GM18520 (cell line): Measurements from ENCODE around the gene LELP1.
"Not testable (repeated sequence)": the region's sequence is repeated elsewhere in the genome, so short reads cannot be mapped to it uniquely, and the experiment has no call there.

Source experiments
- ATAC-seq: cut with Tn5 transposase; IDR thresholded peaks from one replicate; pipeline ENCODE4 v1.9.1; 2021; ENCODE audit not compliant: unreplicated experiment

LELP1 gene

DNA sequence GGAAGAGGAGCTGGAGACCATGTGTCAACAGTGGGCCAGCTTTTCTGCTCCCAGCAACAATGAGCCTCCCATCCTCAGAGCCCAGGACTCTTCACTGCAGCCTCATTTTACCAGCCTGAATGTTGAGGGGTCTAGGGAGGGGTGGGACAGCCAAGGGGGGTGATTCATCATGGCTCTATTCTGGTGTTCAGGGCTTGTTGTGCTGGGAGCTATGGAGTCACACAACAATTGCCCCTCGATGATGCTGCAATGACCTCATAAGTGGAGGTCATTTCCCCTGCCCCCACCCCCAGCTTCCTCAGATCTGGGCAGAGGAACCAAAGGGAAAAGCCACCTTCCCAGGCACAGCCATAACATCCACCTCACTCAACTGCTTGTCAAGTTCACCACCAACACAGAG lies at the start of gene LELP1:
Gene LELP1 (plus strand): TSS at position 301 of the 400 bp plus-strand sequence. CDS start 1,278 bp downstream, outside the sequence.
- ATAC-seq = no peak

DNA sequence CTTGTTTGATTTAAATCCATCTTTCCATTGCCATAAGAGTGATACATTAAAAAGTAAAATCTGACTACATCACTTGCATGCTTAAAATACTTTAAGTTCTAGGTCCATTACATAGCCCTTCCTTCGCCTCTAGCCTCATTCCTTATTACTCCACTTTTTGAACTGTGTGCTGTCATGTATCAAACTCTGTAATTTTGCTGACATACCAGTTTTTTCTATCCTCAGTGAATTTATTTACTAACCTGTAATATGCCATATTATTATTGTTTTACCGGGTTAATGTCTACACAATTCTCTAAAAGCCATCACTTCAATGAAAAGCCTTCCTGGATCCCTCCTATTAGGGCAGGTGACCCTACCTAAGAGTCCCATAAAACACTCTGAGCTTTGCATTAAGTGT lies 47.7 kb upstream of the LELP1 start:
- ATAC-seq = no peak

DNA sequence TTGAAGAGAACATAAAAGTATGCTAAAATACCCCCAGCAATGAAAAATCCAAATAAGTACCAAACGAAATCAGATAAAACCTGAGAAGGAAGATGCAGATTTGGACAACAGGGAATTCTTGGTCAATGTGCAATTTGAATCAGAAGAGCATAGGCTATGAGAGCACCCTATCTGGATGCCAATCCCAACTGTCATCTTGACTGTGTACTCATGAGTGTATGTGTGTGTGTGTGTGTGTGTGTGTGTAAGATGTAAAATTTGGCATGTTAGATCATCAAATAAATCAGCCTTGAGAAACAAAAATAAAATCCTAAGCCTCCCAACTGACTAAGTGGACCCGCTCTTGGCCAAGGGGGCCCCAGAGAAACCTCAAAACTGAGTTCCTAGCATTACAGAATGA lies 34.5 kb upstream of the LELP1 start:
- ATAC-seq = no peak

DNA sequence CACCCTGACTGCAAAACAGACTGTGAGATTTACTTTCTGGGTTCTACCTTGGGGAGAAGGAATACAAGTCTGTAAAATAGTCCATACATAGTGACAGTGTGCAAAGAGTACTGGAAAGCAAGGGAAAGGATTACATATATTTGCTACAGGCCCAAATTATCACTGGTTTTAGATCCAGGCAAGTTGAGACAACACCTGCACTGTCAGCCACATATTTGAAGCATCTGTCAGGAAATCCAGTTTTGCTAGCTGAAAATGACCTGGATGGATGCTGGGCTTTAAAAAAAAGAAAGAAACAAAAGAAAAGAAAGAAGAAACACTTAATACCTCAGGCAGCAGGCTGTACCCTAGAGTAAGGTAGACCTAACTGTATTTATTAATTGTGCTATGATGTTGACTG lies 28.6 kb upstream of the LELP1 start:
- no peak for ATAC-seq

DNA sequence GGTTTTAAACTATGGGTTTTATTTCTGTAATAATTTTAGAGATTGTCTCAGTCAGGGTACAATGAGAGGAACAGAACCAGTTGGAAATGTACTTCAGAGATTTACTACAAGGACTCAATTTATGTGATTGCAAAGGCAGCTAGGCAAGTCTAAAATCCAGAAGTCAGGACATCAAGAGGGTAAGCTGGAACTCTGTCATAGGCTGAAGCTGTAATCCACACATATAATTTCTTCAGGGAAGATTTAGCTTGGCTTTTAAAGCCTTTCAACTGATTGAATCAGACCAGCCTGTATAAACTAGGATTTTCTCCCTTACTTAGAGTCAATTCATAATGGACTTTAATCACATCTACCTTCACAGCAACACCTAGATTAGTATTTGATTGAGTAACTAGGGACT lies 24.3 kb upstream of the LELP1 start:
- no peak for ATAC-seq

DNA sequence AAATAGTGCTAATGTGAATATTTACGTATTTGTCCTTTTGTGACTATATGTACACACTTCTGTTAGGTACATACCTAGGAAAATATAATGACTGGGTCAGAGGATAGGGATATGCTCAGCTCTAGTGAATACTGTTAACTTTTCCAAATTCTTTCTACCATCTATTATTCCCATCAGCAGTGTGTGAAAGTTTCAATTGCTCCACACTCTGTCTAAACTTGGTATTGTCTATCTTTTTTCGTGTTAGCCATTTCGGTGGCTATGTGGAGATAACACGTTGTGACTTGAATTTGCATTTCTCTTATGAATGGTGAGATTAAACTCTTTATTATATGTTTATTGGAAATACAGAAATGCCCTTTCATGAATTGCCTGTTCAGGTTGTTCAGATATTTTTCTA lies 22.7 kb upstream of the LELP1 start:
- no peak for ATAC-seq

DNA sequence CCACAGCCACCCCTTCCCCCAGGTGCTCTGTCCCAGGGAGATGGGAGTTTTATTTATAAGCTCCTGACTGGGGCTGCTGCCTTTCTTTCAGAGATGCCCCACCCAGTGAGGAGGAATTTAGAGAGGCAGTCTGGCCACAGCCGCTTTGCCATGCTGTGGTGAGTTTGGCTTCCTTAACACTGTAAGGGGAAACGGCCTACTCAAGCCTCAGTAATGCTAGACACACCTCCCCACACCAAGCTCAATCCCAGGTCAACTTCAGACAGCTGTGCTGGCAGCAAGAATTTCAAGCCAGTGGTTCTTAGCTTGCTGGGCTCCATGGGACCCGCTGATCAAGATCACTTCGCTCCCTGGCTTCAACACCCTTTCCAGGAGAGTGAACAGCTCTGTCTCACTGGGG lies 14.9 kb upstream of the LELP1 start:
- ATAC-seq = not testable (repeated sequence)

DNA sequence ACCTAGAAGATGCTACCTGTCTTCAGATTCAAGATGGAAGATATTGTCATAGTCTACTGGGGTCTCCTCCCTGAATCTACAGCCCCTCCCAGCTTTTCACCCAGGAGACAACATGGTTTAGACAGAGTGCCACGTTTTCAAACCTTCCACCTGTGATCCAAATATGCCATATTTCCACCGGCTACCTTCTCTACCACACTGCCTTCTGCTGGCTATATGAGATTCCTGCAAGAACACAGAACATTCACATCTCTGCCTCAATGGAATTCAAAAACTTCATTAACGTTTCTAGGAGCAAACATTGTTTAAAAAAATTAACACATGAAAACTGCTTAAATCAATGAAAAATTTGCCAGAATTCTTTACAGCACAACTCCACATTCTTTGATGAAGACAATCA lies 12.9 kb upstream of the LELP1 start:
- ATAC-seq = no peak

DNA sequence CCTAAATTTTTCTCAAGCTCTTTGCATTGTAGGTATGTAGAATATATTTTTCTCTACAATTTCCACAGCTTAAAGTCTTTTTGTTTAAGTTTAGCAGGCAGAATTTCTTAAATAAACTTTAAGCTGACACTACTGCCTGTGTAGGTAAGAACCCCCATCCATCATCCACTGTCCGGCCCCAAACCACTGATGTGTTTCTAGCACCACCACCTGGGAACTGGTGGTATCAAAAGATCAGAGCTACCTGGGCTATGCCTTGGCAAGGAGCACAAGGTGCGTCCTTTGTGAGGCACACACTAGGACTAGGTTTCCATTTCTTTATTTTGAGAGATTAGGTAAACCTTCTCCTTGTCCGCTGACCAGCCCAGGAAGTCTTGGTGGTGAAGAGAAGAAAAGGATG lies 10.5 kb upstream of the LELP1 start:
- ATAC-seq = no peak

DNA sequence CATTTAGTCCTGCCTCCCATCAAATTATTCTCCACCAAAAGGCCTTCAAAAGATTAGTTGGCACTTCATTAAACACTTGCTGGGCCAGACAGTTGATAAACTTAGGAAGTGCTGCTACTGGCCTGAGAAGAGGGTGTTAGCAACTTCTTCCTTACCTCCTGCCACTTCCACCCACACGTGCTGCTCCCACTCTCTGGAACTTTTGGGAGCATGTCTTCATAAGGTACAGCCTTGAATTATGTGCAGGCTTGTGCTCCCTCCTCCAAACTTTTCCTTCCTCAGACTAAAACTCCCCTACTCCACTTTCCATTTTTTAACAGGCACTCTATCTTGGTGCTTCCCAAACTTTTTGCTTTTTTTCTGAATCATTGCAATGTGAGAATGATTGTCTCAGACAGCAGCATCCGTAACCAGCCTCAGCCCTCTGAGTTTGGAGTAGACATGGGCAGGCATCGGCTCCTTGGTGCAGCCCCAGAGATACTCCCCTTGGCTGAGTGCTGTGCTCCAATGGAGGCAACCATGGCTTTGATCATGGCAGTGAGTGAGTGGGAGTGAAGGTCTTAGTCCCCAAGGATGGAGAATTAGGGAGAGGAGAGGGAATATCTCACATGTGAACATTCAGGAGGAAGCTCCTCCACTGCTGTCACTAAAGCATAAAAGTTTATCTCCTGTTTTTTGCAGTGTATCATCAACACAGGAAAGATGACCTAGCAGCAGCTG lies 8.7 kb upstream of the LELP1 start:
- ATAC-seq = no peak

DNA sequence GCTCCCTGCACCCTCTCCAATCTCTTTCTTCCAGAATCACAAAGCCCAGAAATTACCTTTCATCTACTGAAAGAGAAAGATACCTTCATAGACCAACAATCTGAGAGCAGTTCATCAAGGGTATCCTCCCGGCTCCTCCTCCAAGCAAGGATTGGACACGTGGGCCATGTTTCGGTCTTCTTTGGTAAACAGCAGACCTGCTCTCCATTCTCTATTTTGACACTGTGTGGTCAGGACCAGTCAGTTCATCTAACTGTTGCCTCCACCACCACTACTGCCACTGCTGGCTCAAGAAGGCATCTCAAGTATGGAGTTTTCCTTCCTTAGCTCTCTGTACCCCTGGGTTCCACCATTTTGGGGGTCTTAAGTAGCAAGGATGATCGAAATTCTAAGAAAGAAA lies 8.0 kb upstream of the LELP1 start:
- no peak for ATAC-seq

DNA sequence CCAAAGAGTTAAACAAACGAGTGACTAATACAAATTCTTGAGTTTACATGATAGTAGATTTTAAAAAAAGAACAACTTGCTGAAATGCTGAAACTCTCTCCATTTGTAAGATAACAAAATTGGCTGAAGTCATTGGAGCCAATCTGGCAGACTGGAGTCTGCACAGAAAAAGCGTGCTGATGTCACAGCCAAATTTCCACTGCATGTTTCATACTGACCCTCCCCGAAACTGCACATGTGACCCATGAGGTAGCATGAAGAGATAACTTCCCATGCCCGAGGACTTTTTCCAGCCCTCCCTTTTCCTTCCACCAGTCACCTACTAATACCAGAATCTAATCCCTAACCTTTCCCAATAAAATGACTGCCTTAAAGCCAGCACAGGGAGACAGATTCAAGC lies 1.2 kb upstream of the LELP1 start:
- ATAC-seq = no peak

DNA sequence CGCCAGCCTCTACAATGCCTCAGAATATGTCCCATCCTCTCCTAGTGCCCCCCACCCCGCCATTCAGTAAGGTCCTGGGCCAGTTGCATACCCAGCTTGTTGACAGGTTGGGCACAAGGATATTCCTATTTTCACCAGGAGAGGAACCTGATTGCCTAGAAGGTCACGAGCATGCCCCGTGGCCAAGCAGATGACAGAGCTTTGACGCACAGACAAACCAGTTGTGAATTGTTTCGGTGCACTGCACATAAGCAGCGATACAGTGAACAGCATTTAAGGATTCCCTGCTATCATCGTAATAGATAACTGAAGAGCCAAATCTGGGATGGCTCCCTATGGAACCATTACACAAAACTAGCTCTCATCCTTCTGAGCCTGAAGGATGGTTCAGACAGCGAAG lies 3.4 kb downstream of the LELP1 start:
- no peak for ATAC-seq

DNA sequence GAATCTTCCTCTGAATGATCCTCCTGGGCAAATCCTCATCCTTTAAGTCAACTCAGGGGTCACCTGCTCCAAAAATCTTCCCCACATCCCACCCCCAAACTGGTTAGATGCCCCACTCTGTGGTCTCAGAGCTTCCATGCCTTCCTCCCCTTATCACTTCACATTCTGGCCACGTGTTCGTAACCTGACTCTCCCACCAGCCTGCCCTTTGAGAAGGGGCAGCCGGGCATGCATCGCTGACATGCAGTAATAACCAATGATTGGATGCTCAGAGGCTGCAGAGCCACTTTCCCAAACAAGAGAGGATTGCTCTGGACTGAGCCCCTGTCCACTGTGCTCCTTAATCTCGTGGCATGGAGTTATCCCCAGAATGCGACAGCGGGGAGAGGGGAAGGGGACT lies 7.0 kb downstream of the LELP1 start:
- no peak for ATAC-seq

DNA sequence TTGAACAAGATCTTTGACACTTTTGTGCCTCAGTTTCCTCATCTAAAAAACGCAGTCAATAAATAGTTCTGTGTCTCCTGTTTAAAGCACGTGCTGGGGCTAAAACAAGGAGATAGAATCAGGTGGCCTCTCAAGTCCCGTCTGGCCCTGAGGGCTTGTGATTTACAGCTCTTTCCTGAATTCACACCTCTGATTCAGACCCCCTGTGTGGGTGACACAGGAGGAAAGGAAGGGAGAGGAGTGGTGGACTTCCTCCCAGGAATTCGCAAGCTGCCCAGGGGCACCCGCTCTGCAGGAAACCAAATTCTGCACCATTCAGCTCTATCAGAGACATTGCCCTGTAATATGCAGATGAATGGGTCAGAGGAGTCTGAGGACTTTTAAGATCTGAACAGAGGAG lies 9.0 kb downstream of the LELP1 start:
- no peak for ATAC-seq

DNA sequence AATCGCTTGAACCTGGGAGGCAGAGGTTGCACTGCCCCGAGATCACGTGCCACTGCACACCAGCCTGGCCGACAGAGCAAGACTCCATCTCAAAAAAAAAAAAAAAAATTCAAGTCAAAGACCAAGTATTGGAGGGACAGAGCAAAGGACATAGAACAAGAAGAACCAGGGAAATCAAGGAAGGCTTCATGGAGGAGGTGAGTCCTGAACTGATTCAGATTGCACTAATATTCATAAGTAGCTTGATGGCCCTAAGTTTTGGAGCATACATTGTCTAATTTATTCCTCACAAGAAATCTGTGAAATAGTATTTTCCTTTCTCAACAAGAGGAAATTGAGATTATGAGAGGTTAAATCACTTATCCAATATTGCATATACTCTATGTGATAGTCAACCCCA lies 10.3 kb downstream of the LELP1 start:
- ATAC-seq = no peak

DNA sequence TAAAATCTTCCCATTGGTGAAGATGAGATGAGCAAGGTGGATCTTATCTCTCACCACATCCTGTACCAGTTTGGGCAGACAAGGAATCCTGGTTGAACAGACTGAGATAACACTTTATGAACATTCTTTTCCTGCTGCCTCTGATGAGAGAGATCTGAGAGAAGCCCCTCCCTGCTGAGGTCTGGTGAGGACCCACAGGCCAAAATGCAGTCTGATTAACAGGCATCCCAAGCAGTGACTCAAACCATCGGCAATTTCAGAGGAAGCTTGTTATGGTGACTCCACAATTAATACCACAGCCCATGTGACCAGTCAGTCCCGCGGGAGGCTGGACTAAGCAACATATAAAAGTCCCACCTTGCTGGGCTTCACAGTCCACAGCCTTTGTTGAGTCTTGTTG lies 14.0 kb downstream of the LELP1 start, which contains the start of gene PRR9:
Gene PRR9 (plus strand): TSS at position 373 of the 400 bp plus-strand sequence. CDS start 561 bp downstream, outside the sequence.
- no peak for ATAC-seq

DNA sequence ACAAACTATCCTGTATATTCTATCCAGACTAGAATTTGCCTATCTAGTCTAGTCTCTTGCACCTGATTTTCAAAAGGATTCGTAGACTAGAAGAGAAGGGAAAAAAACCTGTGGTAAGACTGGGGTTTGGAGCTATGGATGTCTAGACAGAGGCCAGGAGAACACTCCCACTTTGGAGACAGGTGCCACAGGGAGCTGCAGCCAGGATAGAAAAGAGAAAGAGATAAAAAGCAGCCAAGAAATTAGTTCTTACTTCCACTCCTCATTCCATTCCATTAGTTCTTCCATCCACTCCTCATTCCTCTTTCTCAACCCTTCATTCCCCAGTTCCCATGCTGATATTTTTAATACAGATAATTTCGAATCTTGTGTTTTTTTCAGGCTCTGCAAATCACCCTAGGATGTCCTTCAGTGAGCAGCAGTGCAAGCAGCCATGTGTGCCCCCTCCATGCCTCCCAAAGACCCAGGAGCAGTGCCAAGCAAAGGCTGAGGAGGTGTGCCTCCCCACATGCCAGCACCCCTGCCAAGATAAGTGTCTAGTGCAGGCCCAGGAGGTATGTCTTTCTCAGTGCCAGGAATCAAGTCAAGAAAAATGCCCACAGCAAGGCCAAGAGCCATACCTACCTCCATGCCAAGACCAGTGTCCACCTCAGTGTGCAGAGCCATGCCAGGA lies 14.7 kb downstream of the LELP1 start:
- no peak for ATAC-seq

DNA sequence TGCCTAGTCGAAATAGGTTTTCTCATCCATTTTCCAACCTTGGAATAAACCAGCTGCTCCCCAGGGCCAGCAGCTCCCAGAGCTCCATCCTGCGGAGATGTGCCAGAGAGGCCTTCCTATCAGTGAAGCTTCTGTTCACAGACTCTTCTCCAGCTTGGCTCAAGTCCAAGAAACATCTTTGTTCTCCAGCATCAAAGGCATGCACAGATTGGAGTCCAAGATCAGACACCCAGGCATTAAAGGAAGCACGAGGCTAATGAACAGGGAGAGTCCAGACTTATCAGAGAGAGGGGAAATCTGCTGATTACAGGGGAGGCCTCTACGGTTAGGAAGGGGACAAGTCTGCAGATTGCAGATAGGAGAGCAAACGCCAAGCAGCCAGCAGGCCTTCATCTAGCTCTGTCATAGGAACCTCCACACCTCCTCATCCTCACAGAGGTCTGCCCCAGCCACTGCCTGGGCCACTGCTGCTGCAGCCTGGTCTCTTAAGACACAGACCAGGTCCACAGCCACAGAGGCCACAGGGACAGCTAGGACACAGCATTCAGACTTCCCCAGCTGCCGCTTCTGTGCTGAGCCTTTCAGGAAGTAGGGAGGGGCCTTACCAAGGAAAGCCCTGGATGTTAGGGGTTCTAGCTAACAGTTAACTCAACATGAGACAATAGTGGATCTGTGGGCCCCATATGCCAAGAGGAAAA lies 17.5 kb downstream of the LELP1 start:
- no peak for ATAC-seq

DNA sequence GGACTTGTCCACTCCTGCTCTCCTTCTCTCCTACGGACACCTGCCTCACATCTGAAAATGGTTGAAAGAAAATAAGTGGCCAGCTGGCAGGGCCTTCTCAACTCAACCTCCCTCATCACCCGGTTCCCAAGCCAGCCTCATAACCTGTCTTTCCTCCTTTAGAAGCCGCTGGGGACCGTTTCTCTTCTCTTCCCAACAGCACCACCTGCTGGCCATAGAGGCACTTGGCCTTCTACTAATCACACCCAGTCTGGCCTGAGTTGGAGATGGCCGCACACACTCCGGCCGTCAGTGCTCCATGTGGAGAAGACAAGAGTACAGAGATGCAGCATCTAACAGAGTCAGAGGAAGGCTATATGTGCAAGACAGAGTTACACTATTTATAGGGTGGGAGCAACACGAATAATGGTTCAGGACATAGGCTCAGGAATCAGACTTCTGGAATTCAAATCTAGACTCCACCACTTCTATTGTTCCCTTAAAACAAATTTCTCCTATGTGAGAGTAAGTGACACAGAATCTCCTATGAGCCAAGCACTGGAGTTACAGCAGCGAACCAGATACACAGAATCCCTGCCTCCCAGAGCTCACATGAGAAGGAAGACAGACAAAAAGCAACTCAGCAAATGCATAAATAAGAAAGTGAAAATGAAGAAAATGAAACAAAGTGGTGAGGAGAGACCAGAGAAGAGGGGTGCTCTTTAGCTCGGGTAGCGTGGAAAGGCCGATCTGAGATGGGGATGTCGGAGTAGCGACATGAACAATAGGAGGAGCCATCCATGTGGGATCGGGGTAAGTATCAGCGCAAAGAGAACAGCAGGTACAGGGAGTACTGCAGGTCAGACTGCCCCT lies 20.0 kb downstream of the LELP1 start:
- not testable (repeated sequence) for ATAC-seq

DNA sequence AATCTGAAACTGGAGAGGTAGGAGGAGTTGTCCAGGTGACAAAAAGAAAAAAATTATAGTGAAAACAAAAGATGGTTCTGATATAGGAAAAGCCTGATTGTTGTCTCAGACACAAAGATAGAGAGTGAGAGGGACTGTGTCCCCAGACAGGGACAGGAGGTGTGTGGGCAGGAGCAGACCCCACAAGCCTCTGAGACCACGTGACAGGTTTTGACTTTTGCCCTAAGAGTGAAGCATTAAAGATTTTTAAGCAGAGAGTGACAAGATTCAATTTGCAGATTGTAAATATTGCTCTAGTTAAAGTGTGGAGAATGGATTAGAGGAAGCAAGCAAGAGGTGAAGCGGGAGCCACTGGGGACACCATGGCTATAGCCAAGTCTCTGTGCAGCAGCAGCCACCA lies 24.6 kb downstream of the LELP1 start:
- no peak for ATAC-seq
